T-helper 2 cell treated with Interferon-gamma antibody and Interleukin-4, amounts not matched to agents 5 μg/mL and 100 μg/mL, for 36 hours (primary cell): Measurements from ENCODE around the gene WNK1.

Experiments
- DNase-seq: peaks from one replicate; pipeline ENCODE4 v3.0.0; 2021; ENCODE audit warnings: low spot score
- H3K27ac Mint-ChIP-seq: one replicate; pipeline ENCODE4 v1.8.0; 2021; ENCODE audit warnings: mild to moderate bottlenecking, mixed read lengths
- H3K27me3 Mint-ChIP-seq: one replicate; pipeline ENCODE4 v1.8.0; 2021; ENCODE audit warnings: low read depth, mixed read lengths
- H3K36me3 Mint-ChIP-seq: one replicate; pipeline ENCODE4 v1.8.0; 2021; ENCODE audit warnings: low read depth, mixed read lengths
- H3K4me1 Mint-ChIP-seq: one replicate; pipeline ENCODE4 v1.8.0; 2021; ENCODE audit warnings: low read depth, mixed read lengths
- H3K4me3 Mint-ChIP-seq: one replicate; pipeline ENCODE4 v1.8.0; 2022; ENCODE audit warnings: mild to moderate bottlenecking, moderate library complexity, mixed read lengths
- H3K9me3 Mint-ChIP-seq: one replicate; pipeline ENCODE4 v1.8.0; 2021; ENCODE audit warnings: mixed read lengths

Gene WNK1

DNA sequence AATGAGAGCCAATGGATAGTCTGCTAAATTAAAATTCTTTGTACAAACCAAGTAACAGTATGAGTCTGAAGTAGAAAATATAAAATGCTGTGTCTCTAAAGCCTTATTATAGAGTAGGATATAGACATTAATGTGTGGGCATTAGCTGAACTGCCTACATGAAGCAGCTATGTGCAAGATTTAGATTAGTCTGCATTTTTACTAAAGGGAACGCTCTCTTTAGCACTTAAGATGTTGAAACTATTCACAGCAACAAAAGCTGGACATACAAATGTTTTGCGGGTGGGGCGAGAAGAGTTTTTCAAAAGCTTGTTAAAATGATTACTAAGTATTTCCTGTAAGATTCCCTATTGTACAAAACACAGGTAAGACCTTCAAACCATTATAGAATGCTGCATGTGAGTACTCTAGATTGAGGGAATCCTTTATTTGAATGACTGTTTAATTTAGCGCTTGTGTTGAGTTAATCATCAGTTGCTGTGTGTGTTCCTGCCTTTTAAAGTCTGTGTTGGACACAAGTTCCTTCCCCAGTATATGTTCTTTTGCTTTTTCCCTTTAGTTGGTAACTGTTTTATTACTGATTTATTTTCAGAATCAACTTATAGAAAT lies 110.0 kb downstream of the WNK1 start:
- H3K27ac Mint-ChIP-seq, result no peak overlapping the region
- no peak for DNase-seq
- no peaks in the 10 kb centered on the region for H3K9me3 Mint-ChIP-seq
- H3K4me1 Mint-ChIP-seq, result peaks cover 2% of the 10 kb centered on the region
- H3K4me3 Mint-ChIP-seq, result no peak overlapping the region
- peaks cover 45% of the 10 kb centered on the region for H3K36me3 Mint-ChIP-seq
- H3K27me3 Mint-ChIP-seq, result no peaks in the 10 kb centered on the region

DNA sequence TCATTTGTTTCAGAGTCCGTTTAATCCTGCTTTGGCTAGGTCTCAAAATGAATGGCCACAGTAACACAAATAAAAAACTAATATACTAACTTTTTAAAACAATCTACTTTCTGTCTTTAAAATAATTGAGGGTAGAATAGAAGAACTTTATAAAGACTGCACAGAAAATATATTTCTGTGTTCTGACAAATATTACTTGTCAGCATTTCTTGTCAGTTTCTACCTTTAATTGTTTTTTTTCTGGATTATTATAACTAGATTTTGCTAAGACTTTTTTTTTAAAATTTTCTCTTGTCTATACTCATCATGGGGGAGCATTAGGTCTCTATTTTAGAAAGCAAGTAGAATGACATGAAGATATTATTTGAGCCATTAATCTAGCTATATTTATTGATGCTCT lies 110.9 kb downstream of the WNK1 start:
- H3K9me3 Mint-ChIP-seq, result no peaks in the 10 kb centered on the region
- peaks cover 45% of the 10 kb centered on the region for H3K36me3 Mint-ChIP-seq
- no peak overlapping the region for H3K27ac Mint-ChIP-seq
- no peak for DNase-seq
- no peak overlapping the region for H3K4me3 Mint-ChIP-seq
- H3K27me3 Mint-ChIP-seq, result no peaks in the 10 kb centered on the region
- peaks cover 2% of the 10 kb centered on the region for H3K4me1 Mint-ChIP-seq

GRCh38 chr12:865614-866013 lies 113.2 kb downstream of the WNK1 start:
- H3K9me3 Mint-ChIP-seq, result no peaks in the 10 kb centered on the region
- no peak for DNase-seq
- H3K27me3 Mint-ChIP-seq, result no peaks in the 10 kb centered on the region
- peaks cover 38% of the 10 kb centered on the region for H3K36me3 Mint-ChIP-seq
- H3K4me1 Mint-ChIP-seq, result peaks cover 4% of the 10 kb centered on the region
- no peak overlapping the region for H3K27ac Mint-ChIP-seq
- H3K4me3 Mint-ChIP-seq, result no peak overlapping the region

- DNase-seq, result no peak
- peaks cover 27% of the 10 kb centered on the region for H3K36me3 Mint-ChIP-seq
- peaks cover 3% of the 10 kb centered on the region for H3K4me1 Mint-ChIP-seq
- no peaks in the 10 kb centered on the region for H3K9me3 Mint-ChIP-seq
- no peaks in the 10 kb centered on the region for H3K27me3 Mint-ChIP-seq
- H3K27ac Mint-ChIP-seq, result no peak overlapping the region
- H3K4me3 Mint-ChIP-seq, result no peak overlapping the region
Measured at GRCh38 chr12:867905-868304, 115.5 kb downstream of the WNK1 start.

DNA sequence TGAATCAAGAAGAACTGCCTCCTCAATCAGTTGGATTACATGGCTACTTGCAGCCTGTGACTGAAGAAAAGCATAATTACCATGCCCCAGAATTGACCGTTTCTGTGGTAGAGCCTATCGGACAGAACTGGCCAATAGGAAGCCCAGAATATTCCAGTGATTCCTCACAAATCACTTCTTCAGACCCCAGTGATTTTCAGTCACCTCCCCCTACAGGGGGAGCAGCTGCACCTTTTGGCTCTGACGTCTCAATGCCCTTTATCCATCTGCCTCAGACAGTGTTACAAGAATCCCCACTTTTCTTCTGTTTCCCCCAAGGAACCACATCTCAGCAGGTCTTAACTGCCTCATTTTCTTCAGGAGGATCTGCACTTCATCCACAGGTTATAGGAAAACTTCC lies 116.3 kb downstream of the WNK1 start:
- H3K27me3 Mint-ChIP-seq, result no peaks in the 10 kb centered on the region
- peaks cover 3% of the 10 kb centered on the region for H3K4me1 Mint-ChIP-seq
- peaks cover 27% of the 10 kb centered on the region for H3K36me3 Mint-ChIP-seq
- no peak overlapping the region for H3K27ac Mint-ChIP-seq
- DNase-seq, result no peak
- H3K4me3 Mint-ChIP-seq, result no peak overlapping the region
- H3K9me3 Mint-ChIP-seq, result no peaks in the 10 kb centered on the region

- no peak overlapping the region for H3K4me3 Mint-ChIP-seq
- H3K4me1 Mint-ChIP-seq, result peaks cover 3% of the 10 kb centered on the region
- H3K9me3 Mint-ChIP-seq, result no peaks in the 10 kb centered on the region
- DNase-seq, result no peak
- peaks cover 26% of the 10 kb centered on the region for H3K36me3 Mint-ChIP-seq
- H3K27me3 Mint-ChIP-seq, result no peaks in the 10 kb centered on the region
- H3K27ac Mint-ChIP-seq, result no peak overlapping the region
Measured at GRCh38 chr12:870378-870777, 118.0 kb downstream of the WNK1 start.

DNA sequence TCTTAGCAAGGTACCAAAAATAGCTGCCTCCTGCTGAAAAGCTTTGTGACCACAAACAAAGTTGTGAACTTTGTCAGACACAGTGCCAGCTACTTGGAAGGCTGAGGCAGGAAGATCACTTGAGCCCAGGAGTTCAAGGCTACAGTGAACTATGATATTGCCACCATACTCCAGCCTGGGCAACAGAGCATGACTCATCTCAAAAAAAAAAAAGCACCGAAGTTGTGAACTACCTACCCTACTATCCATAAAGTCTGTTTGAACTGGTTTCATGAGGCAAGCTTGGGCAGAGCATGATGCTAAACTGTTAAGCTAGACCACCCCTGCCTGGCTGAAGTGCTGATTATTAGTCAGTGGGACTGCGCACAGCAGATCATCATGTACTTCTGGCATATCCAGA lies 121.6 kb downstream of the WNK1 start:
- Mint-ChIP-seq H3K9me3 (no peaks in the 10 kb centered on the region), H3K4me1 (peaks cover 3% of the 10 kb centered on the region), H3K27ac (no peak overlapping the region), H3K36me3 (peaks cover 22% of the 10 kb centered on the region), H3K27me3 (no peaks in the 10 kb centered on the region), H3K4me3 (no peak overlapping the region)
- DNase-seq, result no peak

DNA sequence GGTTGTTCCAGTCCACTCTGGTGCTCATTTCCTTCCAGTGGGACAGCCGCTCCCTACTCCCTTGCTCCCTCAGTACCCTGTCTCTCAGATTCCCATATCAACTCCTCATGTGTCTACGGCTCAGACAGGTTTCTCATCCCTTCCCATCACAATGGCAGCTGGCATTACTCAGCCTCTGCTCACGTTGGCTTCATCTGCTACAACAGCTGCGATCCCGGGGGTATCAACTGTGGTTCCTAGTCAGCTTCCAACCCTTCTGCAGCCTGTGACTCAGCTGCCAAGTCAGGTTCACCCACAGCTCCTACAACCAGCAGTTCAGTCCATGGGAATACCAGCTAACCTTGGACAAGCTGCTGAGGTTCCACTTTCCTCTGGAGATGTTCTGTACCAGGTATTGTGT lies 127.3 kb downstream of the WNK1 start:
- Mint-ChIP-seq H3K36me3 (peaks cover 56% of the 10 kb centered on the region), H3K27me3 (no peaks in the 10 kb centered on the region), H3K4me3 (no peak overlapping the region), H3K9me3 (no peaks in the 10 kb centered on the region), H3K4me1 (no peaks in the 10 kb centered on the region), H3K27ac (no peak overlapping the region)
- DNase-seq, result no peak

DNA sequence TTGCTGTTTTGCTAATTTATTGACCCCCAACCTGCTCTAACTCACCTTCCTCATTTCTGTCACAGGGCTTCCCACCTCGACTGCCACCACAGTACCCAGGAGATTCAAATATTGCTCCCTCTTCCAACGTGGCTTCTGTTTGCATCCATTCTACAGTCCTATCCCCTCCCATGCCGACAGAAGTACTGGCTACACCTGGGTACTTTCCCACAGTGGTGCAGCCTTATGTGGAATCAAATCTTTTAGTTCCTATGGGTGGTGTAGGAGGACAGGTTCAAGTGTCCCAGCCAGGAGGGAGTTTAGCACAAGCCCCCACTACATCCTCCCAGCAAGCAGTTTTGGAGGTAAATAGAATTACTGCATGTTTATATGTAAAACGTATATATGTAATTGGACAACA lies 128.3 kb downstream of the WNK1 start:
- Mint-ChIP-seq H3K9me3 (no peaks in the 10 kb centered on the region), H3K4me1 (no peaks in the 10 kb centered on the region), H3K4me3 (no peak overlapping the region), H3K27me3 (no peaks in the 10 kb centered on the region), H3K36me3 (peaks cover 62% of the 10 kb centered on the region), H3K27ac (no peak overlapping the region)
- DNase-seq, result no peak

DNA sequence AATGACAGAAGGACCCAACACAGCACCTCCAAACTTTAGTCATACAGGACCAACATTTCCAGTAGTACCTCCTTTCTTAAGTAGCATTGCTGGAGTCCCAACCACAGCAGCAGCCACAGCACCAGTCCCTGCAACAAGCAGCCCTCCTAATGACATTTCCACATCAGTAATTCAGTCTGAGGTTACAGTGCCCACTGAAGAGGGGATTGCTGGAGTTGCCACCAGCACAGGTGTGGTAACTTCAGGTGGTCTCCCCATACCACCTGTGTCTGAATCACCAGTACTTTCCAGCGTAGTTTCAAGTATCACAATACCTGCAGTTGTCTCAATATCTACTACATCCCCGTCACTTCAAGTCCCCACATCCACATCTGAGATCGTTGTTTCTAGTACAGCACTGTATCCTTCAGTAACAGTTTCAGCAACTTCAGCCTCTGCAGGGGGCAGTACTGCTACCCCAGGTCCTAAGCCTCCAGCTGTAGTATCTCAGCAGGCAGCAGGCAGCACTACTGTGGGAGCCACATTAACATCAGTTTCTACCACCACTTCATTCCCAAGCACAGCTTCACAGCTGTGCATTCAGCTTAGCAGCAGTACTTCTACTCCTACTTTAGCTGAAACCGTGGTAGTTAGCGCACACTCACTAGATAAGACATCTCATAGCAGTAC lies 132.5 kb downstream of the WNK1 start:
- H3K4me3 Mint-ChIP-seq, result no peak overlapping the region

DNA sequence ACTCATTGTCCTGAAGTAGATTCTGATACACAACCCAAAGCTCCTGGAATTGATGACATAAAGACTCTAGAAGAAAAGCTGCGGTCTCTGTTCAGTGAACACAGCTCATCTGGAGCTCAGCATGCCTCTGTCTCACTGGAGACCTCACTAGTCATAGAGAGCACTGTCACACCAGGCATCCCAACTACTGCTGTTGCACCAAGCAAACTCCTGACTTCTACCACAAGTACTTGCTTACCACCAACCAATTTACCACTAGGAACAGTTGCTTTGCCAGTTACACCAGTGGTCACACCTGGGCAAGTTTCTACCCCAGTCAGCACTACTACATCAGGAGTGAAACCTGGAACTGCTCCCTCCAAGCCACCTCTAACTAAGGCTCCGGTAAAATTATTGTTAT lies 133.3 kb downstream of the WNK1 start:
- H3K36me3 Mint-ChIP-seq, result peaks cover 67% of the 10 kb centered on the region
- H3K4me3 Mint-ChIP-seq, result no peak overlapping the region
- no peaks in the 10 kb centered on the region for H3K9me3 Mint-ChIP-seq
- H3K27me3 Mint-ChIP-seq, result no peaks in the 10 kb centered on the region
- DNase-seq, result no peak
- H3K4me1 Mint-ChIP-seq, result no peaks in the 10 kb centered on the region
- no peak overlapping the region for H3K27ac Mint-ChIP-seq

More for the DNA sequence above, 132.5 kb downstream of the WNK1 start:
- no peaks in the 10 kb centered on the region for H3K27me3 Mint-ChIP-seq
- no peak for DNase-seq
- H3K36me3 Mint-ChIP-seq, result peaks cover 71% of the 10 kb centered on the region
- H3K4me1 Mint-ChIP-seq, result no peaks in the 10 kb centered on the region
- H3K9me3 Mint-ChIP-seq, result no peaks in the 10 kb centered on the region
- no peak overlapping the region for H3K27ac Mint-ChIP-seq

DNA sequence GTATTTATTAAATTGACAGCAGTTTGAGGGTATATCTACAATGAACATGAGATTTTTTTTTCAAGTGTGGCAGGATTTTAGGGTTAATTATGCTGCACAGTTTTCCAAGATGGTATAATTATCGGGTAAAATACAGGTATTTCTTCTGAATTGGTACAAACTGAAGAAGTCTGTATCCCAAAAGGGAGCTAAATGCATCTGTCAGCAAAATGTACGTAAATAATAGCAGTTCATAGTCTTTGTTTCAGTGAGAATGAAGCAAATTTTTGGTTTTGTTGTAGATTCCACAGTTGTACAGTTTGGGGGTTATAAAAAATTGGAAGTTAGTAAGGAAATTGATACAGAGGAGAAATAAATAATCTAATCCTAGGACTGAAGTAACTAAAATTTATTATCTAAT lies 133.8 kb downstream of the WNK1 start:
- DNase-seq, result no peak
- Mint-ChIP-seq H3K27me3 (no peaks in the 10 kb centered on the region), H3K36me3 (peaks cover 64% of the 10 kb centered on the region), H3K27ac (no peak overlapping the region), H3K4me1 (no peaks in the 10 kb centered on the region), H3K9me3 (no peaks in the 10 kb centered on the region), H3K4me3 (no peak overlapping the region)

GRCh38 chr12:894226-894625 lies 141.8 kb downstream of the WNK1 start:
- H3K36me3 Mint-ChIP-seq, result peaks cover 35% of the 10 kb centered on the region

GRCh38 chr12:896031-896430 lies 143.7 kb downstream of the WNK1 start:
- DNase-seq, result no peak
- Mint-ChIP-seq H3K27ac (no peak overlapping the region), H3K4me3 (no peak overlapping the region), H3K36me3 (peaks cover 41% of the 10 kb centered on the region), H3K27me3 (no peaks in the 10 kb centered on the region), H3K9me3 (no peaks in the 10 kb centered on the region), H3K4me1 (no peaks in the 10 kb centered on the region)

More at GRCh38 chr12:894226-894625, 141.8 kb downstream of the WNK1 start:
- DNase-seq, result no peak
- Mint-ChIP-seq H3K4me1 (no peaks in the 10 kb centered on the region), H3K4me3 (no peak overlapping the region), H3K27me3 (no peaks in the 10 kb centered on the region), H3K27ac (no peak overlapping the region), H3K9me3 (no peaks in the 10 kb centered on the region)

- Mint-ChIP-seq H3K27me3 (no peaks in the 10 kb centered on the region), H3K4me3 (no peak overlapping the region), H3K36me3 (peaks cover 46% of the 10 kb centered on the region), H3K4me1 (no peaks in the 10 kb centered on the region), H3K27ac (no peak overlapping the region), H3K9me3 (no peaks in the 10 kb centered on the region)
- no peak for DNase-seq
Measured at GRCh38 chr12:897386-897785, 145.0 kb downstream of the WNK1 start.
